Panc1 (cell line): ENCODE results near the gene ELMO1.

Experiments used
- POLR2AphosphoS5 ChIP-seq: IDR thresholded peaks from 2 replicates; pipeline ENCODE4 v1.6.1; 2012; ENCODE audit warnings: mild to moderate bottlenecking, low read depth, low read length, moderate library complexity
- TCF7L2 ChIP-seq: IDR thresholded peaks from 2 replicates; pipeline ENCODE4 v1.6.1; 2011; ENCODE audit warnings: mild to moderate bottlenecking, low read depth, low read length, inconsistent platforms
- TF ChIP-seq, protein P1 (sequence below): fragments of 450-650 bp; IDR thresholded peaks from 2 replicates; pipeline ENCODE4 v1.5.1; 2017; ENCODE audit warnings: mild to moderate bottlenecking
- TF ChIP-seq, protein P2 (sequence below), 2 experiments: IDR thresholded peaks; 2 replicates each; pipeline ENCODE4 v1.6.1; 2011 to 2012; ENCODE audit warnings: low read depth in 2 of 2, control low read depth in 1 of 2, low read length in 1 of 2, mild to moderate bottlenecking in 1 of 2, moderate library complexity in 1 of 2; ENCODE audit not compliant: insufficient read depth in 1 of 2

DNA sequence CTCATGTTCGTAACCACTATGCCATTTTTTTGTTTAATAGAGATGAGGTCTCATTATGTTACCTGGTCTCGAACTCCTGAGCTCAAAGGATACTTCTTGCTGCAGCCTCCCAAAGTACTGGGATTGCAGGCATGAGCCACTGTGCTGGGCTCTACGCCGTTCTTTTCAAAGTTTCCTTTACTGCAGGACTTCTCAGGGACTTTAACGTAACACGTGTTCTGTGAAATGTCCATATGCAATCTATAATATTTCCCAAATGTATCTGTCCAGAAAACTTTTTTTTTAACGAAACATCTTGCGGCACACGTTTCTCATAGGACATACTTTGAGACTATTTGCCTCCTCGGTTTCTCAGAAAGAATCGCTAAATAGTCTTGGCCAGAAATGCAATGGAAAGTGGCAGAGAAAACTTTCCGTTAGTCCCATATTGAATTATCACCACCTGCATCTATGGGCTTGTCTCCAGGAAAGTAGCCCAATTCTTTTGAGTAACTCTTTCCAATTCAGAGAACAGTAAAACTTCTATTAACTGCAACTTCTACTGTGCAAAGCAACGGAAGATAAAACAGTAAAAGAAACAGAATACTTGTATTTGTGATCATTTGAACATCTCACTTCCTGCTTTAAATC lies 96.3 kb downstream of the ELMO1 start:
- TF ChIP-seq POLR2AphosphoS5 (no peak), TCF7L2 (no peak)
- TF ChIP-seq, protein P1, sequence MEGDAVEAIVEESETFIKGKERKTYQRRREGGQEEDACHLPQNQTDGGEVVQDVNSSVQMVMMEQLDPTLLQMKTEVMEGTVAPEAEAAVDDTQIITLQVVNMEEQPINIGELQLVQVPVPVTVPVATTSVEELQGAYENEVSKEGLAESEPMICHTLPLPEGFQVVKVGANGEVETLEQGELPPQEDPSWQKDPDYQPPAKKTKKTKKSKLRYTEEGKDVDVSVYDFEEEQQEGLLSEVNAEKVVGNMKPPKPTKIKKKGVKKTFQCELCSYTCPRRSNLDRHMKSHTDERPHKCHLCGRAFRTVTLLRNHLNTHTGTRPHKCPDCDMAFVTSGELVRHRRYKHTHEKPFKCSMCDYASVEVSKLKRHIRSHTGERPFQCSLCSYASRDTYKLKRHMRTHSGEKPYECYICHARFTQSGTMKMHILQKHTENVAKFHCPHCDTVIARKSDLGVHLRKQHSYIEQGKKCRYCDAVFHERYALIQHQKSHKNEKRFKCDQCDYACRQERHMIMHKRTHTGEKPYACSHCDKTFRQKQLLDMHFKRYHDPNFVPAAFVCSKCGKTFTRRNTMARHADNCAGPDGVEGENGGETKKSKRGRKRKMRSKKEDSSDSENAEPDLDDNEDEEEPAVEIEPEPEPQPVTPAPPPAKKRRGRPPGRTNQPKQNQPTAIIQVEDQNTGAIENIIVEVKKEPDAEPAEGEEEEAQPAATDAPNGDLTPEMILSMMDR = no peak
- TF ChIP-seq, protein P2, sequence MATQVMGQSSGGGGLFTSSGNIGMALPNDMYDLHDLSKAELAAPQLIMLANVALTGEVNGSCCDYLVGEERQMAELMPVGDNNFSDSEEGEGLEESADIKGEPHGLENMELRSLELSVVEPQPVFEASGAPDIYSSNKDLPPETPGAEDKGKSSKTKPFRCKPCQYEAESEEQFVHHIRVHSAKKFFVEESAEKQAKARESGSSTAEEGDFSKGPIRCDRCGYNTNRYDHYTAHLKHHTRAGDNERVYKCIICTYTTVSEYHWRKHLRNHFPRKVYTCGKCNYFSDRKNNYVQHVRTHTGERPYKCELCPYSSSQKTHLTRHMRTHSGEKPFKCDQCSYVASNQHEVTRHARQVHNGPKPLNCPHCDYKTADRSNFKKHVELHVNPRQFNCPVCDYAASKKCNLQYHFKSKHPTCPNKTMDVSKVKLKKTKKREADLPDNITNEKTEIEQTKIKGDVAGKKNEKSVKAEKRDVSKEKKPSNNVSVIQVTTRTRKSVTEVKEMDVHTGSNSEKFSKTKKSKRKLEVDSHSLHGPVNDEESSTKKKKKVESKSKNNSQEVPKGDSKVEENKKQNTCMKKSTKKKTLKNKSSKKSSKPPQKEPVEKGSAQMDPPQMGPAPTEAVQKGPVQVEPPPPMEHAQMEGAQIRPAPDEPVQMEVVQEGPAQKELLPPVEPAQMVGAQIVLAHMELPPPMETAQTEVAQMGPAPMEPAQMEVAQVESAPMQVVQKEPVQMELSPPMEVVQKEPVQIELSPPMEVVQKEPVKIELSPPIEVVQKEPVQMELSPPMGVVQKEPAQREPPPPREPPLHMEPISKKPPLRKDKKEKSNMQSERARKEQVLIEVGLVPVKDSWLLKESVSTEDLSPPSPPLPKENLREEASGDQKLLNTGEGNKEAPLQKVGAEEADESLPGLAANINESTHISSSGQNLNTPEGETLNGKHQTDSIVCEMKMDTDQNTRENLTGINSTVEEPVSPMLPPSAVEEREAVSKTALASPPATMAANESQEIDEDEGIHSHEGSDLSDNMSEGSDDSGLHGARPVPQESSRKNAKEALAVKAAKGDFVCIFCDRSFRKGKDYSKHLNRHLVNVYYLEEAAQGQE (IDR thresholded peaks at IDR 0.05; ENCODE audit: insufficient read depth in 1 of 2, low read depth in 2 of 2, low read length in 1 of 2) = no peak
